ENCODE data around the gene BDH1.
"Not testable (repeated sequence)": the region's sequence is repeated elsewhere in the genome, so short reads cannot be mapped to it uniquely, and the experiment has no call there.

Gene BDH1

DNA sequence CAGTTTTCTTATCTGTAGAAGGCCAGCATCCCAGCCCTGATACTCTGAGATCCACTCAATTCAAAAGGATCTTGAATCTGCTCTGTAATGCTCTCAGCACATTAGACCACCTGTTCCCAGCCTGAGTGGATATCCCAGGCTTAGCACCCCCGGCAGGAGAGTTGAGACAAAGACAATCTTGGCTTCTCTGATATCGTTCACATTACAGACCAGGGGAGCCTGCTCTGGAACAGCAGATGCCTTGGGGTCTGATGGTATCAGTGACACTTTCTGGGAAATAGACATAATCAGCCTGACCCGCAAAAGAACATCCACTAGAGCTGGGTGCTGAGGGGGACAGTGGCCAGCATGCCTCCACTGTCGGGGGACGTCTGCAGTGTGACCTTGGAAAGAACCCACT lies 70.6 kb downstream of the BDH1 start:
- no peak for DNase-seq (ENCODE audit: low spot score)

DNA sequence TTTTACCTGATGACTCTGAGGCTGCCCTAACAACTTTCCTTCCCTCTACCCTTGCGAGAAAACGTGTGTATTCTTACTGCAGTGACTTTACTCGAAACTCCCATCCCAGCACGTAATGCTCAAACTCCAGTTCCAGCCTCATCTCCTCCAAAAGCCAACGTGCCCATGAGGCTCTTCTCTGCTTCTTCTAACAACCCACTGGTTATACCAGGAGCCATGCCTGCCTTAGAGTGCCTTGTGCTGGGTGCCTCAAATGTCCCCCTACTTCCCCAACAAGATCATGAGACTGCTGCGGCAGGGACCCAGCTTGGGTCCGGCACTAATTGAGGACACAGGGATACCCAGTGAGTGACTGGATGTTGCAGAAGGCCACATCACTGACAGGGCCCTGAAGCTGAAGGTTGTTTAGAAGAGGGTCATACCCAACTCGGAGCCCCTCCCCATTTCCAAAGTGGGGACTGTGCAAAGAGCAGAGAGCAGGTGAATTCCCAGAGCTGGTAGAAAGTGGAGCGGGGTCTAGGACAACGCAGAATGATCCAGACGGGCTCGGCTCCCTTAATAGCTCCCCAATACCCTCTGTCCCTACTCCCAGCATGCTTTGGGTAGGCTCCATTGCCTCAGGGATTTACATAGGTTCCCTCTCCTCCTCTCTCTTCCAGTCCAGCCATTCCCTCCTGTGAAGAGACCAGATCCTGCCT lies 71.4 kb downstream of the BDH1 start:
- no peak for DNase-seq (ENCODE audit: low spot score)

DNA sequence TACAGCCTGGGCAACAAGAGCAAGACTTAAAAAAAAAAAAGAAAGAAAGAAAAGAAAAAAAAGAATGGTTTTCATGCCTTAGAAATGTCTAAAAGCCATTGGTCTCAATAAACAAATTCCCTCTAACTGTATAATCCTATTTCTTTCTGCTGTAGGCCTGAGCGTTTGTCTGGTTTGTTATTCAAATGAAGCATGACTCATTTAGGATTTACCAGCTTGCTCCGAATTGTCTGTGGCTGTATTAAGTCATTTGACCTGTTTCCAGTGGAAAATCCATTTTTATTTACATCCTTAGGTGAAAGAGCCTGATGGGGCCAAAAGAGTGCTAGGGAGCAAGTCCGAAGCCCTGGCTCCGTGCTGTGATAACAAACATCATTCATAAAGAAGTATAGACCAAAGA lies 73.8 kb downstream of the BDH1 start:
- DNase-seq (ENCODE audit: low spot score), result no peak

DNA sequence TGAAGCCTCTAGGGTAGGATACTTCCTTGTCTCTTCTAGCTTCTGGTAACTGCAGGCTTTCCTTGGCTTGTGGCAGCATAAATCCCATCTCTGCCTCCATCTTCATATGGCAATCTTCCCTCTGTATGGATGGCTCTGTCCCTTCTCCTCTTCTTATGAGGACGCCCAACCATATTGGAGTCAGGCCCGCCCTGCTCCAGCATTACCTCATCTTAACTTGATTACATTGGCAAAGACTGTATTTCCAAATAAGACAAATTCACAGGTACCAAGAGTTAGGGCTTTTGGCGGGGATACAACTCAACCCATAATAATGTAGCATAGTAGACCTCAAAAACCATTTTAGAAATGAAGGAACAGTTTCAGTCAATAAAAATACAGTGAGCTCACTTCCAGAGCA lies 75.4 kb downstream of the BDH1 start:
- no peak for DNase-seq (ENCODE audit: low spot score)

DNA sequence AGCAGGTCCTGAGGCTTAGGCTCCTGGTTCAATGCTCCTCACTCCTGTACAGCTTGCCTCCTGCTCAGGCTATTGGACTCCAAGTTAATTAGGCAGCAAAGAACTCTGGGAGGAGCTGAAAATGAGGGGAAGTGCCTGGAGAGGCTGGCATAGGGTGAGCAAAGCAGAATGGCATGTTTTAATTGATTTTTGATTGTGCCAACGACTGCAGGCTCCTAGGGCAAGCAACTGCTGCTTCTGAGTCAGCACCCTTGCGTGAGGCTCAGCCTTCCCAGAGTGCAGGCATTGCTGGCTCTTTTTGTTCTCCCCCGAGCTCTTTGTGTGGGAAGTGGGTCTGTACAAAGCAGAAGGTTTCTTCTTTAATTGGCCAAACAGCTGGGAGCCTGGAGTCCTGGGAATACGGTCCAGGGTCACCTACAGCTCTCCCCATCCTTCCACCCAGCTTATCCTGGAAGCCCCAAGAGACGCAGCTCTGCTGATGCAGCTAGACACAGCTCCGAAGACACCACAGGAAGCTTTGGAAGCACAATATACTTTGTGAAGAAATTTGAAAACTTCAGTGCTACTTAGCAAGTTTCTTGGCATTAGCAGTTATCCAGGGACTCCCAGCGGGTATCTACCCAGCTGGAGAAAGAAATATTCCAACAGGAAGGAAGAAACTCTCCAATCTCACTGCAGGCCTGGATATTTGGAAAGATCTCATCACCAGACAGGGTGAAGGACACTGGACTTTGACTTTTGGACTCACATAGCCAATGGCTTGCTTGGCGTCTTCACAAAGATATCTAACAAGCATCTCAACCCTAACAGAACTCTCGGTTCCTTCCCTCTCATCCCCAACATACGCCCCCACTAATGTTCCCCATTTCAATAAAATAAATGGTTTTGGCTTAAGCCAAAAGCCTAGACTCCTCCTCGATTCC lies 76.8 kb downstream of the BDH1 start:
- DNase-seq (ENCODE audit: low spot score), result no peak

DNA sequence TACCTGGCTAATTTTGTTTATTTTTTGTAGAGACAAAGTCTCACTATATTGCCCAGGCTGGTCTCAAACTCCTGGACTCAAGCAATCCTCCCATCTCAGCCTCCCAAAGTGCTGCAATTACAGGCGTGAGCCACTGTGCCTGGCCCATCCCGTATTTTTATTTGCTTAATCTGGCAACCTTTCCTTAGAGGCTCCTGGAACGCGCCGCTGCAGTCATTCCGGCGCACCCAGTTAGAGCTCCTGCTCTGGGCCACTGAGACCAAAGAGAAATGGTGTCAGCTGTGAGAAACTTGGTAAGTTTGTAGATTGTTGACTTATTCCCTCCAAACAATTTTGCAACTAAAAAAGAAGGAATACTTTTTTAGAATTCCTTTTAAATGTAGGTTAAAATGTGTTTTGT lies 78.0 kb downstream of the BDH1 start:
- not testable (repeated sequence) for DNase-seq (ENCODE audit: low spot score)

DNA sequence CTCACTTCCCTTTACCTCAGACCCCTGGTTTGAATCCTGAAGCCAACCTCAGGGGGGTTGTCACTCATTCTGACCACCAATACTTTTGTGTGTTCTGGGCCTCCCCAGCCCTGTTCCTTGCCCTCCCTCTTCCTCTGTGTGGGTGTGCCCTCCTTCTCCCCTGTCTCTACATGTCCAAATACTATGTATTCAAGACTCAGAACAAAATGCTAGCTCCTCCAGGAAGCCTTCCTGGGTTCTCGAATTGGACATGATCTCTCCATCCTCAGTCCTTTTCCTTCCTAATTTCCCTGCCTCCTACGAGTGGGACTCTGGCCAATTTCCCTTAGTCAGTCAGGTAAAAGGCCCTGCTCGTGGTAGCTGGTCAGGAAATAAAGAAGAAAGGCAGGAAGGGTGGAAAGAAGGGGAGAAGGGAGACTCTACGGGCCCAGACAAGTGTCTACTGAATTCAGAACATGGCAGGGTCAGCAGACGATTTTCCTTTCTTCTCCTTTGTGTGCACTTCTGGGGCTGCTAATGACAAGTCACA lies 79.7 kb downstream of the BDH1 start:
- DNase-seq (ENCODE audit: low spot score), result no peak

DNA sequence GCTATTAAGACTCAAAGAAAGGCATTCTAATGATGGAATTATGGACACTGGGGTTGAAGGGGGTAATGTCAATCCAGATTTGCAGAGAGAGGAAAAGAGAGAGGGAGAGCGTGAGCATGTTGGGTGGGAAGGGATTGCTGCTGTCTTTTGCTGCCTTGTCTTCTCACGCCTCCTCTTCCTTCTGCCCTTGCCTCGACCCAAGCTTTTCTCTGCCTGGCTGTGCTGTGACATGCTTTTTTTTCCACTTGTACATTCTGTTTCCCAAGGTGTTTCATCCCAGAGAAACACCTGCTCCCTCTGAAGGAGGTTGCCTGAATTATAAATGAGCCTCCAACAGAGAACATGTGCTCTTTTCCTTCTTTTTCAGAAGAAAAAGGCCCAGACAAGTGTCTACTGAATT lies 80.3 kb downstream of the BDH1 start:
- DNase-seq (ENCODE audit: low spot score), result no peak

DNA sequence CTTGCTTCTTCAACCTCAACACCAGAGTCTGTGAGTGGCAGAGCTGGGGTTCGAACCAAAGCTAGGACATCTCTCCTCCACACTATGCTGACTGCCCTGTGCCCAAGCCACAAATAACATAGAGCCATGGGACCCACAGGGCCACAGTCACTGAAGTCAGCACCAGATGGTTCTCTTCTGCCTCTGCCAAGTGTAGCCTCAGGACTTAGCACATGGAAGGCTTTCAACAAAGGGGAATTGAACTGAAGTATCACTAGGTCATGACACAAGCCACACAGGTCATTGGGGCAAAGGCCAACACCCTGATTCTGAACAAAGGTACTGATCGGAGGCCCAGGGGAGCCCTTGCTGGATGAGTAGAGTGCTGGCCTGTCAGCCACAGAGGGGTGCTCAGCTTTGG lies 83.6 kb downstream of the BDH1 start:
- DNase-seq (ENCODE audit: low spot score), result no peak

DNA sequence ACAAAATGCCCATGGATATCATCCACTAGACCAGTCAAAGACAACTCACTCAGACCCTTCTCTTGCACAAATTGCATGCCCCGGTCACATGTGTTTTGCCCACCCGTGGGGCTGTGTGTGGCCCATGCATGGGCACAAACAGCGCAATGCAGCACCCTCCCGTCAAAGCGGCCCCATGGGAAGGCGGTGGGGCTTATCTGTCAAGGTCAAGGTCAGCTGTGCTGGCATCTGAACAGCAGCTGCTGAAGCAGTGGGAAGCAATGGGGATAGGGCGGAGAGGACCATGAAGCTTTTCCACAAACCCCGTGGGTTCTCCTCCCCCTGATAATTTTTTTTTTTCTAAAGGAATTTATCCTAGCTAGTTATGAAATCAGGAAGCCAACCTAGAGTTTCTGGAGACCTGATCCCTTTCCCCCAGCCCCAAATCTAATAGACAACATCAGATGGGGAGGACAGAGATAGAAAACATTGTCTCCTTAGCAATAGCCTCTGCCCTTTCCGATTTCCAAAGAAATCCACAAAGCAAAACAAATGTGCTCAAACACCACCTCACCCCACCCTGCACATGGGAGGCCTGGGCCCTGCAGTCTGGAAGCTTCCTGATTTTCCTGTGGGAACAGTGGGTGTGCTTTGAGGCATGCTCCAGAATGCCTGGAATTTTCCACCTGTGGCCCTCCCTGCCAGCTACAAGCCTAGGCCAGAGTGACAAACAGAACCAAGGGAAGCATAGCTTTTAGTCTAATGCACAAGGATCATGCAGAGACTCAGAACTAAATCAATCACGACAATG lies 84.4 kb downstream of the BDH1 start:
- DNase-seq (ENCODE audit: low spot score), result no peak

DNA sequence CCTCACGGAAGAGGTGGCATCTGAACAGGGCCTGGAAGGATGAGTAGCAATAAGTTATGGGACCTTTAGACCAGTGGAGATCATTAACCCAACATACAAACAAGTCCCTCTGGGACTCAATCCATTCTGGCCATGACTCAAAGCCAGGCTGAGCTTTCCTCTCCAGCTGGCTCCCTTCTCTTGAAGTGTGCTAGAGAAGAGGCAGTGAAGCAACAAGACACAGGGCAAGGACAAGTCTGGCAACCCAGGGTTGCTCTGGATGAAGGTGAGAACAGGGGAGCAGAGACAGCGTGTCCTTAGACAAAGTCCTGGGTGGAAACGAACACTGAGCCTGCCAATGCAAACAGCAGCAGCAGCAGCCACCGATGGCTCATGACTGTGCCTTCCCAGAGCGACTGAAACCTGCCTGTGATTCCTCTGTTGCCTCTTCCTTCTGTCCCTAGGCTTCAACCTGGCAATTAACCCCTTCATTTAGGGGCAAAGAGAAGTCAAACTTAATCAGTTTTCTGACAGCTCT lies 86.8 kb downstream of the BDH1 start:
- no peak for DNase-seq (ENCODE audit: low spot score)

DNA sequence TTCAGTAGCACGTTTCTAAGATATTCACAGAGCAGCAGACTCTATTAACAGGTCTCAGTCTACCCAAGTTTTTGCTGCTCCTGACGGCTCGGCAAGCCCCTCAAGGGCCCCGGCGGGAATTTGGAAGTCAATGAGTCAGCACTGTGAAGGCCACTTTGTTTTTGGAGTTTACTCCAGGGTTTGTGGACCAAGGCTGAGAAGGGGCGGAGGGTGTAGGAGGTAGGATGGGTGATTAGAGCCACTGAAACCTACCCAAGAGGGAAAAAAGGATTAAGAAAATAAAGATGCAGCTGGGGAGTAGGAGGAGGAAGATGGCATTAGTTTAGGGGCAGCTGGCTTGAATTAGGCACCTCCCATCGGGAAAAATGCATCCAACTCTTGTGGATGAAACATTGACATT lies 87.6 kb downstream of the BDH1 start:
- DNase-seq (ENCODE audit: low spot score), result no peak

DNA sequence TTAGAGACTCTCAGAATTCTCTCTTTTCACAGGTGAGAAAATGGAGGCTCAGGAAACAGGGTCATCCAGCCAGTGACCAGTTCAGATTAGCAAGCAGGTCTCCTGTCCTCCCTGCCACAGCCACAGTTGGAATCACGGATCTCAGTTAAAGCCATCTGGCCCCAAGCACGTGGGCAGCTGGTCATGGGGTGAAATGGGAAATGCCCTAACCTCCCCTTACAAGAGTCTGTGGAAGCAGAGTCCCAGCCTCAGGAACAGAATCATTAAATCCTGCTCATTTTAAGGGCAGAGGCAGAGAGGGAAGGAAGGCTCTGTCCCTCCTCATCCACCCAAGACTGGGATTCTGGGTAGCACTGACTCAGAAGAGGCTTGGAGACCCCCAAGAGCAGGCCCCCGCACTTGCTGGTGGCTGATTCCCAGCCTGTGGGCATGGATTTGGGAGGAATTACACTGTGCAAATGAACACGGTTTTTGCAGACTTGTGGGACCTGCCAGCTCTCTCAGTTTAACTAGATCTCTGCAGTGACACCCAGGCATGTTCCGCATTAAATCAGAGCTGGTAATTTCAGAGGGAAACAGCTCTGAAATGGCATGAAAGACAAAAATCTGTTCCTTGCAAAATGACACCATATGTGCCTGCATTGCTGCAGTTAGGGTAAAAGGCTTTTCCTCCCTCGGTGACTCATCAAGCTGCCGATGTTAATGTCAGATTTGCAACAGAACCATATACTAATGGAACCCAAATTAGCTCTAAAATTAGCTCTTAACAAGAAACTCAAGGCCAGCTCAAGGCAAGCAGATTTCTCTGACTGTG lies 89.0 kb downstream of the BDH1 start:
- no peak for DNase-seq (ENCODE audit: low spot score)

DNA sequence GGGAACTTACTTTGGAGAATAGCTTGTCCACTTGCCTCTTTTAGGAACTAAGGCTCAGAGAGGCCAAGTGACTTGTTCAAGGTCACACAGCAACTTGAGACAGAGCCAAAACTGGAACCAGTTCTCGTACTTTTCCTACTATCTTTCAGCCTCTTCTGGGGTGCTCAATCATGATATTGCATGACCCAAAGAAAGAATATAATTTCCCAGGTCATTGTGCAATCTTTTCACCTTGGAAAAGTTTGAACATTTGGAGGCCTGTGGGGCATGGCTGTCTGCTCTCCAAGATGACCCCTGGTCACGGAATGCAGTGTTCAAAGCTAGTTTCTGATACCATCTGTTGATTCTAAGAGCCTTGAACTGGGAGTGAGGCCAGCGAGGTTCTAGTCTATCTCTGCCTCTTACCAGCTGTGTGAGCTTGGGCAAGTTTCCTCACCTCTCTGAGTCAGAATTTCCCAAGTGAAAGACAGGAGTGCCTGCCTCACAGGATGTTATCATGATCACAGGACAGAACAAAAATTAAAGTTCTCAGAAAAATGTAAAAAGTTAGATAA lies 89.7 kb downstream of the BDH1 start:
- DNase-seq (ENCODE audit: low spot score), result no peak

DNA sequence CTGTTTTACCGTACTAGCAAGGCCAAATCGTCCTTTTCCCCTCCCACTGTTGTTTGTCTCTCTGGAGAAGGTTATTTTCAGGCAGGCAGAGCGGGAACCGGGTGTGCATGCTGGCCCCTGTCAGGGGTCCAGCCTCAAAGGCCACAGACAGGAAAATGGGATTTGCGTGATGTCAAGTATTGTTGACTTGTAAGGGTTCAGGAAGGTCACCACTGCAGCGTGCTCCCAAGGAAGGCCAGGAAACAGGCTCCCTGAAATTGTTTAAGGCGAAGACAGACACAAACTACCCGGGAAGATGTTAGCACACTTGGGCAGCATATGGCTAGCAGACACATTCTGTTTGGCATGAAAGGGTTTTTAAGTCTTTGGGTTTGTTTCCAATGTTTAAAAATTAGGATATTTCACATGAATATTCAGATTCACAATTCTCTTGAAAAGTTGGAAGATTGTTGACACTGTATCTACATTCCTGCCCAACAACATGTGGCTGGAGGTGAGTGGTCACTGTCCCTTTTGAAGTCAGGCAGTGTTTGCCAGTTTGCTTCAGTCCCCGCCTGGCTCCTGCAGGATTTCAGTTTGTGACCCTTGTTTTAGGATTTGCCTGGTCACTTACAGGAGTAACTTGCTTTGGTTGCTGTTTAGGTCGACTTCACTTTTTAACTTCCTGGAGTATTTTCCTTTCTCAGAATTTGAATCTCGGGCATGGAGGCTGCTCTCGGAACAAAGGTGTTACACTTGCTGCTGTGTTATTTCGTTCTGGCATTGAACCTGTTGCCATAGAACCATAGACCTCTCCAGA lies 90.4 kb downstream of the BDH1 start:
- DNase-seq (ENCODE audit: low spot score), result no peak

DNA sequence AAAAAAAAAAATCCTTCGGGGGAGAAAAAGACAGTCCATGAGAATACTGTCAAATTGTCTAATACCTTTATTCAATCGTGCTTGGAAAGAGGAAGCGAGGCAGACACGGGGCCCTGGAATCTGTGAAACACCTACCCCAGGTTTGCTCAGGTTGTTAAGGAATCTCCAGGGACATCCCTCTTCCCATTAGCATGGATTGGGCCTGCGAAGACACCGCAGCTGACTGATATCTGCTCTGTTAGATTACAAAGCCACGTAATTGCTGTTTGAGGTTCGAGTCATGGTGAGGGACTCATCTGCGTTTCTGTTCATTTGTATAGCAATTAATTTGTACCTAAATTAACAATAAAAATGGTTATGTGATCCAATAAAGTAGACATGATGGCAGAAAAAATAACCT lies 91.0 kb downstream of the BDH1 start:
- no peak for DNase-seq (ENCODE audit: low spot score)

DNA sequence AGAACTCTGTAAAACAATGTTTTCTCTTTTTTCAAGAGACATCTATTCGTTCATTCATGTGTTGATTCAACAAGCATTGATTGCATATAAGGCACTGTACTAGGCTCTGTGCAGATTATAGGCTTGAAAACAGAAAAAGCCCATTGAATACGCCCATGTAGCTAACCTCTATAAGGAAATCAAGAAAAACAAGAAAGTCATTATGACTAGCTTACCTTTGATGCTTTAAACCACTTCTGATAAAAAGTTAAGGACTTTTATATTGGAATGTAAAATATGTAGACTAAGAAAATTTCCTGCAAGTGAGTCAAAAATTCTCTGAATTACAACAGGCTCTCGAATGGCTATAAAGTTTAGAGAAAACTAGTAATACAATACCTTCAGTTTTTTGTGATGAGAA lies 92.5 kb downstream of the BDH1 start:
- DNase-seq (ENCODE audit: low spot score), result no peak

DNA sequence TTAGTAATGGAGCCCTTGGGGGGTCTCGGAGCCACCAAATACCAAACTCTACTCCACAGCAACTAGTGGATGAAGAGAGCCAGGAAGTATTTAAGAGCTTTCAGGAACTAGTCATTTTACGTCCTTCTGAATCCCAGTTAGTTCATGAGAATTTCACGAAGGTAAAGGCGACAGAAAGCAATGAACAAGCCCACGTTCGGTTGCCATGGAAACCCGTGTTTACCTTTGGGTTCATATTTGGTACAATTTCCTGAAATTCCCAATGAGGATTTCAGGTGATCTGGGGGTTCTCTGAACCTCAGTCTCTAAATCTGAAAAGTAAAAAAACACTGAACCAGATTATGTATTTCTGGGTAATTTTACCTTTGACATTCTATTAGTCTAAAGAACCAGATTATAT lies 93.0 kb downstream of the BDH1 start:
- DNase-seq (ENCODE audit: low spot score), result no peak

DNA sequence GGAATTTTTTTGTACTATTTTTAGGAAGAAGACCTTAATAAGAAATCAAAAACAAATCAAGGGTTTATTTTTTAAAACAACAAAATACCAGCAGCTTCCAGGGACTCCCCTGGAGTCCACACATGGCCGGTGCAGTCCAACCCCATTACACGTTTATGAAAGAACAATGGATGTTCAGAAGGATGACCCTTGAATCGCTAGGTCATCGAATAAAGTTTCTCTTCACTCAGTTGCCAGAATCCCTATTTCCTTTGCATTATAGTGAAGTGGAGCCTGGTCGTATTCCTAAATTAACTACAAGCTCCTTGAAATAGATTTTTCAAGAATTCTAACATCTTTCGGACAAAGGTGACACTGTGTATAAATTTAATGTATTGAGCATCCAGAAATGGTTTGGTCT lies 95.1 kb downstream of the BDH1 start:
- DNase-seq (ENCODE audit: low spot score), result no peak

DNA sequence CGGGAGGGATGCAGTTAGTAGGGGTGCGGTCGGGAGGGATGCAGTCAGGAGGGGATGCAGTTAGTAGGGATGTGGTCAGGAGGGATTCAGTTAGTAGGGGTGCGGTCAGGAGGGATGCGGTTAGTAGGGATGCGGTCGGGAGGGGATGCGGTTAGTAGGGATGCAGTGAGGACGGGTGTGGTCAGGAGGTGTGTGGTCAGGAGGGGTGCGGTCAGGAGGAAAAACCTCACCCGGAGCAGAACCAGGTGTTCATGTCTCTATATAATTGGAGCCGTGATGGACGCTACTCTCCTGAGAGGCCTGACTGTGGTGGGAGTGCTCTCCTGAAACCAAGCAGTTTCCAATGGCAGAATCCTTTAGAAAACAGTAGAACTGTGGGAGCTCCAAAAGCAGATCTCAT lies 95.8 kb downstream of the BDH1 start:
- DNase-seq (ENCODE audit: low spot score), result no peak

Measured in CD4-positive, alpha-beta T cell treated with Interleukin-2 at 100 ng/mL for 4 hours (primary cell).